Osteoblast (primary cell): ENCODE results near the gene KPNA1. TPM values are rescaled to one million over a fixed set of nuclear protein-coding genes. Genes with fewer than 3 reads are reported as not detected.
"Not testable (repeated sequence)": the region's sequence is repeated elsewhere in the genome, so short reads cannot be mapped to it uniquely, and the experiment has no call there.

Source experiments
- DNase-seq: peaks from one replicate; pipeline ENCODE4 v3.0.0; 2011; ENCODE audit warnings: low spot score, mixed read lengths; ENCODE audit not compliant: insufficient read length; ENCODE audit errors: missing footprints
- H2AFZ ChIP-seq: 2 replicates; pipeline ENCODE4 v1.6.0; 2011; ENCODE audit warnings: mild to moderate bottlenecking, low read length
- H3K27ac ChIP-seq: 2 replicates; pipeline ENCODE4 v1.5.1; 2011; ENCODE audit warnings: mild to moderate bottlenecking, low read depth, low read length, moderate library complexity
- H3K27me3 ChIP-seq: 2 replicates; pipeline ENCODE4 v1.6.0; 2012; ENCODE audit warnings: mild to moderate bottlenecking, control low read depth, inconsistent platforms, low read length, moderate library complexity; ENCODE audit not compliant: insufficient read depth
- H3K36me3 ChIP-seq: 2 replicates; pipeline ENCODE4 v1.5.1; 2011; ENCODE audit warnings: mild to moderate bottlenecking, low read length, control low read depth, moderate library complexity; ENCODE audit not compliant: insufficient read depth
- H3K4me1 ChIP-seq: 2 replicates; pipeline ENCODE4 v1.5.1; 2011; ENCODE audit warnings: mild to moderate bottlenecking, low read length, control low read depth, moderate library complexity; ENCODE audit not compliant: insufficient read depth
- H3K4me2 ChIP-seq: 2 replicates; pipeline ENCODE4 v1.6.0; 2011; ENCODE audit warnings: mild to moderate bottlenecking, low read length; ENCODE audit not compliant: insufficient read depth
- H3K4me3 ChIP-seq: fragments of 200-600 bp; sonication (generic); 3 replicates; pipeline ENCODE4 v1.5.1; 2012; ENCODE audit warnings: mild to moderate bottlenecking, low read length, inconsistent platforms; ENCODE audit not compliant: insufficient read depth
- H3K79me2 ChIP-seq: 2 replicates; pipeline ENCODE4 v1.6.0; 2012; ENCODE audit warnings: mild to moderate bottlenecking, low read length, control low read depth, inconsistent platforms; ENCODE audit not compliant: insufficient read depth
- H3K9me3 ChIP-seq: 2 replicates; pipeline ENCODE4 v1.5.1; 2011; ENCODE audit warnings: low read depth, low read length, control low read depth
- H4K20me1 ChIP-seq: 2 replicates; pipeline ENCODE4 v1.6.0; 2012; ENCODE audit warnings: mild to moderate bottlenecking, low read length, control low read depth; ENCODE audit not compliant: insufficient read depth
- total RNA-seq: library from RNA; depleted of rRNA; stranded (reverse); fragments of >200 nt; gene quantifications from 2 replicates; pipeline ENCODE4 v1.2.3, GENCODE V29; 2012
- TF ChIP-seq, protein P1 (sequence below): IDR thresholded peaks from 2 replicates; pipeline ENCODE4 v1.5.1; 2011; ENCODE audit warnings: mild to moderate bottlenecking, low read depth, low read length, moderate library complexity; ENCODE audit errors: extremely low read depth

KPNA1 gene
- total RNA-seq, 1 donor, result 48.1 TPM

- TF ChIP-seq, protein P1, sequence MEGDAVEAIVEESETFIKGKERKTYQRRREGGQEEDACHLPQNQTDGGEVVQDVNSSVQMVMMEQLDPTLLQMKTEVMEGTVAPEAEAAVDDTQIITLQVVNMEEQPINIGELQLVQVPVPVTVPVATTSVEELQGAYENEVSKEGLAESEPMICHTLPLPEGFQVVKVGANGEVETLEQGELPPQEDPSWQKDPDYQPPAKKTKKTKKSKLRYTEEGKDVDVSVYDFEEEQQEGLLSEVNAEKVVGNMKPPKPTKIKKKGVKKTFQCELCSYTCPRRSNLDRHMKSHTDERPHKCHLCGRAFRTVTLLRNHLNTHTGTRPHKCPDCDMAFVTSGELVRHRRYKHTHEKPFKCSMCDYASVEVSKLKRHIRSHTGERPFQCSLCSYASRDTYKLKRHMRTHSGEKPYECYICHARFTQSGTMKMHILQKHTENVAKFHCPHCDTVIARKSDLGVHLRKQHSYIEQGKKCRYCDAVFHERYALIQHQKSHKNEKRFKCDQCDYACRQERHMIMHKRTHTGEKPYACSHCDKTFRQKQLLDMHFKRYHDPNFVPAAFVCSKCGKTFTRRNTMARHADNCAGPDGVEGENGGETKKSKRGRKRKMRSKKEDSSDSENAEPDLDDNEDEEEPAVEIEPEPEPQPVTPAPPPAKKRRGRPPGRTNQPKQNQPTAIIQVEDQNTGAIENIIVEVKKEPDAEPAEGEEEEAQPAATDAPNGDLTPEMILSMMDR, result no peak
- H3K4me2 ChIP-seq, result no peak overlapping the region
- H4K20me1 ChIP-seq, result peaks cover 4% of the 10 kb centered on the region
- H3K27me3 ChIP-seq, result no peaks in the 10 kb centered on the region
- no peak for DNase-seq
- H3K9me3 ChIP-seq, result no peaks in the 10 kb centered on the region
- peaks cover 23% of the 10 kb centered on the region for H3K79me2 ChIP-seq
- H3K27ac ChIP-seq, result no peak overlapping the region
- no peaks in the 10 kb centered on the region for H3K4me1 ChIP-seq
- H3K36me3 ChIP-seq, result peaks cover 64% of the 10 kb centered on the region
- no peak overlapping the region for H3K4me3 ChIP-seq
- no peak overlapping the region for H2AFZ ChIP-seq
These were observed 58.7 kb downstream of the KPNA1 start for GRCh38 chr3:122456074-122456473.

DNA sequence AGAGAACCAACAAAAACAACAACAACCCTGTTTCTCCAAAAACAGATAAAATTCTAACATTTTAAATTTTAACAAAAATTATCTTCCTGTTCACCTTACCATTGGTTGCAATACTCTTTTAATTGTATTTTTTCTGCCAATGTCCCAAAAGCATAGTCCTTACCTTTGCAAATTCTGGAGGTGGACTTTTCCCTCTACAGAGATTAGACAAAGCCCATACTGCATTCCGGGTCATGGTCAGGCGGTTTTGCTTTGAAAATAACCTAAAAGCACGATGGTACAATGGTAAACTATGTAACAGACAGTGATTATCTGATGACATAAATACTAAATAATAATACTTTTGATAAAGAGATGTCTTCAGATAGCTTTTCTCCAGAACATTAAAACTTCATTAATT is 63.4 kb downstream of the KPNA1 start:
- Histone ChIP-seq H4K20me1 (no peaks in the 10 kb centered on the region), H3K36me3 (peaks cover 53% of the 10 kb centered on the region), H3K79me2 (peaks cover 38% of the 10 kb centered on the region)

DNA sequence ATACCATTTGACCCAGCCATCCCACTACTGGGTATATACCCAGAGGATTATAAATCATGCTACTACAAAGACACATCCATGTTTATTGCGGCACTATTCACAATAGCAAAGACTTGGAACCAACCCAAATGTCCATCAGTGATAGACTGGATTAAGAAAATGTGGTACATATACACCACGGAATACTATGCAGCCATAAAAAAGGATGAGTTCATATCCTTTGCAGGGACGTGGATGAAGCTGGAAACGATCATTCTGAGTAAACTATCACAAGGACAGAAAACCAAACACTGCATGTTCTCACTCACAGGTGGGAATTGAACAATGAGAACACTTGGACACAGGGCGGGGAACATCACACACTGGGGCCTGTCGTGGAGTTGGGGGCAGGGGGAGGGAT is 66.5 kb downstream of the KPNA1 start:
- not testable (repeated sequence) for H3K27me3 ChIP-seq, H2AFZ ChIP-seq, H4K20me1 ChIP-seq, H3K27ac ChIP-seq, DNase-seq, H3K4me1 ChIP-seq, H3K9me3 ChIP-seq, H3K4me3 ChIP-seq, H3K4me2 ChIP-seq
- Histone ChIP-seq H3K36me3 (peaks cover 43% of the 10 kb centered on the region), H3K79me2 (peaks cover 52% of the 10 kb centered on the region)

More for the DNA sequence above, 63.4 kb downstream of the KPNA1 start:
- Histone ChIP-seq H3K4me2 (no peak overlapping the region), H3K9me3 (no peaks in the 10 kb centered on the region), H2AFZ (no peak overlapping the region), H3K4me3 (no peak overlapping the region), H3K27me3 (no peaks in the 10 kb centered on the region), H3K4me1 (no peaks in the 10 kb centered on the region), H3K27ac (no peak overlapping the region)
- TF ChIP-seq, protein P1, result no peak
- DNase-seq, result no peak

DNA sequence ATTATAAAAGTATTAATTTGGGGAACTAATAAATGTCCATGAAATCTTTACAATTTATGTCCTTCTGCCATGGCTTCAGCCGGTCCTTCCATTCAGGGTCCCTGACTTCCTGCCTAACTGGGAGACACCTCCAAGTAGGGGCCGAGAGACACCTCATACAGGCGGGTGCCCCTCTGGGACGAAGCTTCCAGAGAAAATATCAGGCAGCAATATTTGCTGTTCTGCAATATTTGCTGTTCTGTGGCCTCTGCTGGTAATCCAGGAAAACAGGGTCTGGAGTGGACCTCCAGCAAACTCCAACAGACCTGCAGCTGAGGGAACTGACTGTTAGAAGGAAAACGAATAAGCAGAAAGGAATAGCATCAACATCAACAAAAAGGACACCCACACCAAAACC is 70.2 kb downstream of the KPNA1 start:
- H3K4me2 ChIP-seq, H3K27me3 ChIP-seq, H3K9me3 ChIP-seq, H3K4me1 ChIP-seq, DNase-seq, H2AFZ ChIP-seq, H4K20me1 ChIP-seq, H3K4me3 ChIP-seq, H3K27ac ChIP-seq: not testable (repeated sequence)
- Histone ChIP-seq H3K36me3 (peaks cover 40% of the 10 kb centered on the region), H3K79me2 (peaks cover 56% of the 10 kb centered on the region)

DNA sequence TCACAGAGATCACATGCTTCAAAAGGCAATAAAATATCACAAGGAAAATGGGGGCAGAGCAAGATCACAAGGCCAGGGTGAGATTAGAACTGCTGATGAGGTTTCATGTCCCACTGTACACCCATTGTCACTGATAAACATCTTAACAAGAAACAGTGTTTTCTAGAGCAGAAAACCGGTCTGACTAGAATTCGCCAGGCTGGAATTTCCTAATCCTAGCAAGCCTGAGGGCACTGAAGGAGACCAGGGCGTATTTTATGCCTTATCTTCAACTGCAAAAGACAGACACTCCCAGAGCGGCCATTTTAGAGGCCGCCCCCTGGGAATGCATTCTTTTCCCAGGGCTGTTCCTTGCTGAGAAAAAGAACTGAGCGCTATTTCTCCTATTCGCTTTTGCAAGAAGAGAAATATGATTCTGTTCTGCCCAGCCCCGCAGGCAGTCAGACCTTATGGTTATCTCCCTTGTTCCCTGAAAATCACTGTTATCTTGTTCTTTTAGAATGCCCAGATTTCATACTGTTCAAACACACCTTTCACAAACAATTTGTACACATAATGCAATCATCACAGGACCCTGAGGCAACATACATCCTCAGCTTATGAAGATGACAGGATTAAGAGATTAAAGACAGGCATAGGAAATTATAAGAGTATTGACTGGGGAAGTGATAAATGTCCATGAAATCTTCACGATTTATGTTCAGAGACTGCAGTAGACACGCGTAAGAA is 70.8 kb downstream of the KPNA1 start:
- DNase-seq, H3K9me3 ChIP-seq, H4K20me1 ChIP-seq, H3K27me3 ChIP-seq, H3K27ac ChIP-seq, H3K4me1 ChIP-seq, H2AFZ ChIP-seq, H3K4me2 ChIP-seq, H3K4me3 ChIP-seq: not testable (repeated sequence)
- Histone ChIP-seq H3K79me2 (peaks cover 51% of the 10 kb centered on the region), H3K36me3 (peaks cover 41% of the 10 kb centered on the region)
